ENCODE results near the gene MANF. TPM values are rescaled to one million over a fixed set of nuclear protein-coding genes. Genes with fewer than 3 reads are reported as not detected.

Gene MANF
- total and polyA plus RNA-seq, 2 of the 13 experiments (the other 11 are each of a cell fraction or from before 2014, with no cell fraction given), result 55.4 to 269 TPM

DNA sequence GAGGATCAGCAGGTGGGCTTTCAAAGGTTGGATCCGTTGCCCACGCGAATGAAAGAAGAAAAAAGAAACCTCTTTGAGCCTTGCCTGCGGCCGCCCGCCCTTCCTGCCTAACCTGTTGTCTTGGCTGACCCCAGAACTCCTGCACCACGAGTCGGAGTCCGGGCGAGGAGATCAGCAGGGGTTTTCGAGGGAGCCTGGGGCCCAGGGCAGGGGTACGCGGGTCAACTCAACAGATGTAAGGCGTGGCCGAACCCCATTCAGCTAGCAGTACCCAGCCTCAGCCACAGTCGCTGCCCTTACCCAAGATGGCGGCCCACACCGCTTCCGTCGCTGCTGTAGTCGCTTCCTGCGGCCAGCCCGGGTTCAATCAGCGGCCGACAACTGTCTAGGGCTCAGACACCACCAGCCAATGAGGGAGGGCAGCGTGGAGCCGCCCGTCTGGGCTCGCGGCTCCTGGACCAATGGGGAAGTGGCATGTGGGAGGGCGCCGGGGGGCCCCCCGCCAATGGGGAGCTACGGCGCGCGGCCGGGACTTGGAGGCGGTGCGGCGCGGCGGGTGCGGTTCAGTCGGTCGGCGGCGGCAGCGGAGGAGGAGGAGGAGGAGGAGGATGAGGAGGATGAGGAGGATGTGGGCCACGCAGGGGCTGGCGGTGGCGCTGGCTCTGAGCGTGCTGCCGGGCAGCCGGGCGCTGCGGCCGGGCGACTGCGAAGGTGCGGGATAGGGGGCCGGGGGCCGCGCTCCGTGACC, at the start of gene MANF (continued):
- TF ChIP-seq, protein P1, sequence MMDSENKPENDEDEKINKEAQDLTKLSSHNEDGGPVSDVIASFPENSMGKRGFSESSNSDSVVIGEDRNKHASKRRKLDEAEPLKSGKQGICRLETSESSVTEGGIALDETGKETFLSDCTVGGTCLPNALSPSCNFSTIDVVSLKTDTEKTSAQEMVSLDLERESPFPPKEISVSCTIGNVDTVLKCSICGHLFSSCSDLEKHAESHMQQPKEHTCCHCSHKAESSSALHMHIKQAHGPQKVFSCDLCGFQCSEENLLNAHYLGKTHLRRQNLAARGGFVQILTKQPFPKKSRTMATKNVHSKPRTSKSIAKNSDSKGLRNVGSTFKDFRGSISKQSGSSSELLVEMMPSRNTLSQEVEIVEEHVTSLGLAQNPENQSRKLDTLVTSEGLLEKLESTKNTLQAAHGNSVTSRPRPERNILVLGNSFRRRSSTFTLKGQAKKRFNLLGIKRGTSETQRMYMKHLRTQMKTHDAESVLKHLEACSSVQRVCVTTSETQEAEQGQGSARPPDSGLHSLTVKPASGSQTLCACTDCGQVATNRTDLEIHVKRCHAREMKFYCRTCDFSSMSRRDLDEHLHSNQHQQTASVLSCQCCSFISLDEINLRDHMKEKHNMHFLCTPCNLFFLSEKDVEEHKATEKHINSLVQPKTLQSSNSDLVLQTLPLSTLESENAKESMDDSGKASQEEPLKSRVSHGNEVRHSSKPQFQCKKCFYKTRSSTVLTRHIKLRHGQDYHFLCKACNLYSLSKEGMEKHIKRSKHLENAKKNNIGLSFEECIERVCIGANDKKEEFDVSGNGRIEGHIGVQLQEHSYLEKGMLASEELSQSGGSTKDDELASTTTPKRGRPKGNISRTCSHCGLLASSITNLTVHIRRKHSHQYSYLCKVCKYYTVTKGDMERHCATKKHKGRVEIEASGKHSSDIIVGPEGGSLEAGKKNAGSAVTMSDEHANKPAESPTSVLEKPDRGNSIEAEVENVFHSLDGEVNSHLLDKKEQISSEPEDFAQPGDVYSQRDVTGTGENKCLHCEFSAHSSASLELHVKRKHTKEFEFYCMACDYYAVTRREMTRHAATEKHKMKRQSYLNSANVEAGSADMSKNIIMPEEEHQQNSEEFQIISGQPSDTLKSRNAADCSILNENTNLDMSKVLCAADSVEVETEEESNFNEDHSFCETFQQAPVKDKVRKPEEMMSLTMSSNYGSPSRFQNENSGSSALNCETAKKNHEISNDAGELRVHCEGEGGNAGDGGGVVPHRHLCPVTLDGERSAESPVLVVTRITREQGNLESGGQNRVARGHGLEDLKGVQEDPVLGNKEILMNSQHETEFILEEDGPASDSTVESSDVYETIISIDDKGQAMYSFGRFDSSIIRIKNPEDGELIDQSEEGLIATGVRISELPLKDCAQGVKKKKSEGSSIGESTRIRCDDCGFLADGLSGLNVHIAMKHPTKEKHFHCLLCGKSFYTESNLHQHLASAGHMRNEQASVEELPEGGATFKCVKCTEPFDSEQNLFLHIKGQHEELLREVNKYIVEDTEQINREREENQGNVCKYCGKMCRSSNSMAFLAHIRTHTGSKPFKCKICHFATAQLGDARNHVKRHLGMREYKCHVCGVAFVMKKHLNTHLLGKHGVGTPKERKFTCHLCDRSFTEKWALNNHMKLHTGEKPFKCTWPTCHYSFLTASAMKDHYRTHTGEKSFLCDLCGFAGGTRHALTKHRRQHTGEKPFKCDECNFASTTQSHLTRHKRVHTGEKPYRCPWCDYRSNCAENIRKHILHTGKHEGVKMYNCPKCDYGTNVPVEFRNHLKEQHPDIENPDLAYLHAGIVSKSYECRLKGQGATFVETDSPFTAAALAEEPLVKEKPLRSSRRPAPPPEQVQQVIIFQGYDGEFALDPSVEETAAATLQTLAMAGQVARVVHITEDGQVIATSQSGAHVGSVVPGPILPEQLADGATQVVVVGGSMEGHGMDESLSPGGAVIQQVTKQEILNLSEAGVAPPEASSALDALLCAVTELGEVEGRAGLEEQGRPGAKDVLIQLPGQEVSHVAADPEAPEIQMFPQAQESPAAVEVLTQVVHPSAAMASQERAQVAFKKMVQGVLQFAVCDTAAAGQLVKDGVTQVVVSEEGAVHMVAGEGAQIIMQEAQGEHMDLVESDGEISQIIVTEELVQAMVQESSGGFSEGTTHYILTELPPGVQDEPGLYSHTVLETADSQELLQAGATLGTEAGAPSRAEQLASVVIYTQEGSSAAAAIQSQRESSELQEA (CRISPR knock-in tag; IDR thresholded peaks at IDR 0.05; ENCODE audit: not compliant biosample characterization), result peak; percentile 87
- TF ChIP-seq GATAD1 (CRISPR knock-in tag; IDR thresholded peaks at IDR 0.05) (peak; percentile 92), BHLHE40 (IDR thresholded peaks at IDR 0.05; ENCODE audit: low read length) (no peak), GLI4 (CRISPR knock-in tag; IDR thresholded peaks at IDR 0.05; ENCODE audit: borderline replicate concordance) (0 out of 2 replicates have a peak, but pooled peaks have one; percentile 52), PRDM10 (CRISPR knock-in tag; IDR thresholded peaks at IDR 0.05; ENCODE audit: low read depth) (peak; percentile 42; the same call in 1 of the 2 replicates), ZSCAN20 (CRISPR knock-in tag; IDR thresholded peaks at IDR 0.05; ENCODE audit: borderline replicate concordance) (no peak), IRX3 (CRISPR knock-in tag; IDR thresholded peaks at IDR 0.05; ENCODE audit: borderline replicate concordance, low read depth) (no peak), ZNF891 (CRISPR knock-in tag; IDR thresholded peaks at IDR 0.05) (no peak), ZNF720 (CRISPR knock-in tag; IDR thresholded peaks at IDR 0.05) (no peak), SETDB1 (CRISPR knock-in tag; IDR thresholded peaks at IDR 0.05; ENCODE audit: borderline replicate concordance) (no peak), ZNF562 (CRISPR knock-in tag; IDR thresholded peaks at IDR 0.05; ENCODE audit: borderline replicate concordance) (no peak), ZNF354B (CRISPR knock-in tag; IDR thresholded peaks at IDR 0.05) (no peak), CENPX (CRISPR knock-in tag; IDR thresholded peaks at IDR 0.05) (no peak)
- TF ChIP-seq, protein P2, sequence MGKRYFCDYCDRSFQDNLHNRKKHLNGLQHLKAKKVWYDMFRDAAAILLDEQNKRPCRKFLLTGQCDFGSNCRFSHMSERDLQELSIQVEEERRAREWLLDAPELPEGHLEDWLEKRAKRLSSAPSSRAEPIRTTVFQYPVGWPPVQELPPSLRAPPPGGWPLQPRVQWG (CRISPR knock-in tag; IDR thresholded peaks at IDR 0.05; ENCODE audit: borderline replicate concordance, low read depth), result no peak
- TF ChIP-seq, protein P3, sequence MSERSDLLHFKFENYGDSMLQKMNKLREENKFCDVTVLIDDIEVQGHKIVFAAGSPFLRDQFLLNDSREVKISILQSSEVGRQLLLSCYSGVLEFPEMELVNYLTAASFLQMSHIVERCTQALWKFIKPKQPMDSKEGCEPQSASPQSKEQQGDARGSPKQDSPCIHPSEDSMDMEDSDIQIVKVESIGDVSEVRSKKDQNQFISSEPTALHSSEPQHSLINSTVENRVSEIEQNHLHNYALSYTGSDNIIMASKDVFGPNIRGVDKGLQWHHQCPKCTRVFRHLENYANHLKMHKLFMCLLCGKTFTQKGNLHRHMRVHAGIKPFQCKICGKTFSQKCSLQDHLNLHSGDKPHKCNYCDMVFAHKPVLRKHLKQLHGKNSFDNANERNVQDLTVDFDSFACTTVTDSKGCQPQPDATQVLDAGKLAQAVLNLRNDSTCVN (CRISPR knock-in tag; IDR thresholded peaks at IDR 0.05; ENCODE audit: borderline replicate concordance), result no peak; the same call in 1 of the 2 replicates

Data from HepG2 (cell line).